HG02973 (cell line): ENCODE measurements around the gene FER1L5.

Experiments used
- ATAC-seq: cut with Tn5 transposase; IDR thresholded peaks from one replicate; pipeline ENCODE4 v1.9.1; 2021; ENCODE audit warnings: moderate library complexity; ENCODE audit not compliant: unreplicated experiment

Gene FER1L5

GRCh38 chr2:96642564-96643360 is at the start of gene FER1L5:
TSS of gene FER1L5 (plus strand) at chr2:96642764. CDS start at chr2:96642837, 73 bp downstream.
- no peak for ATAC-seq

- ATAC-seq, result no peak
Observed at GRCh38 chr2:96594282-96594681, 48.3 kb upstream of the FER1L5 start.

- no peak for ATAC-seq
Observed at GRCh38 chr2:96594691-96595152, 47.8 kb upstream of the FER1L5 start.

GRCh38 chr2:96596596-96596995 is 46.0 kb upstream of the FER1L5 start:
- no peak for ATAC-seq

- ATAC-seq, result no peak
Observed at GRCh38 chr2:96599941-96600340, 42.6 kb upstream of the FER1L5 start.

GRCh38 chr2:96601382-96602292 is 40.9 kb upstream of the FER1L5 start:
- ATAC-seq, result no peak

- ATAC-seq, result no peak
Observed at GRCh38 chr2:96602330-96602823, 40.2 kb upstream of the FER1L5 start.

GRCh38 chr2:96604104-96604503 is 38.5 kb upstream of the FER1L5 start:
- ATAC-seq, result no peak

GRCh38 chr2:96608469-96609455 is 33.8 kb upstream of the FER1L5 start:
- no peak for ATAC-seq

- no peak for ATAC-seq
Observed at GRCh38 chr2:96616128-96616527, 26.4 kb upstream of the FER1L5 start.

GRCh38 chr2:96616535-96616934 is 26.0 kb upstream of the FER1L5 start:
- no peak for ATAC-seq

- no peak for ATAC-seq
Observed at GRCh38 chr2:96617012-96617411, 25.6 kb upstream of the FER1L5 start.

- no peak for ATAC-seq
Observed at GRCh38 chr2:96618596-96619283, 23.8 kb upstream of the FER1L5 start.

GRCh38 chr2:96622544-96622943 is 20.0 kb upstream of the FER1L5 start:
- no peak for ATAC-seq

- ATAC-seq, result no peak
Observed at GRCh38 chr2:96623116-96623515, 19.4 kb upstream of the FER1L5 start.

- no peak for ATAC-seq
Observed at GRCh38 chr2:96625571-96626552, 16.7 kb upstream of the FER1L5 start.

GRCh38 chr2:96626553-96626942 is 16.0 kb upstream of the FER1L5 start:
- no peak for ATAC-seq

- ATAC-seq, result no peak
Observed at GRCh38 chr2:96631804-96632435, 10.6 kb upstream of the FER1L5 start.
